Caco-2 (cell line): ENCODE measurements around the gene GNL3. TPM values are rescaled to one million over a fixed set of nuclear protein-coding genes. Genes with fewer than 3 reads are reported as not detected.

ENCODE experiments used
- BruUV-seq: library from RNA; stranded (reverse); fragments of 400-500 nt; replicated peaks from 2 replicates; lab custom pipeline; 2021; lab: Mats Ljungman, UMichigan
- CTCF ChIA-PET: fragments of 300-600 bp; sonication (Branson Sonifier 250); formaldehyde crosslinking; loops from one replicate; lab custom pipeline; 2022; ENCODE audit warnings: antibody characterized with exemption; lab: Charles Lee
- POLR2A ChIA-PET: fragments of 300-600 bp; sonication (Branson Sonifier 250); formaldehyde crosslinking; loops from one replicate; lab custom pipeline; 2022; ENCODE audit warnings: antibody characterized with exemption; lab: Charles Lee
- DNase-seq, 2 experiments: peaks; one replicate each; pipeline versions ENCODE4 v3.0.0 to v3.0.0-alpha.2; 2020 to 2022
- H3K27me3 ChIP-seq: replicated peaks from 2 replicates; pipeline ENCODE4 v1.6.0; 2011; ENCODE audit warnings: low read length; ENCODE audit not compliant: control insufficient read depth, insufficient read depth
- H3K36me3 ChIP-seq: 2 replicates; pipeline ENCODE4 v1.5.1; 2011; ENCODE audit warnings: low read length; ENCODE audit not compliant: control insufficient read depth, insufficient read depth
- H3K4me1 ChIP-seq: fragments of 250-450 bp; sonication (Bioruptor Pico); 2 replicates; pipeline ENCODE4 v1.5.1; 2020; ENCODE audit warnings: mild to moderate bottlenecking
- H3K4me3 ChIP-seq: 2 replicates; pipeline ENCODE4 v1.5.1; 2011; ENCODE audit warnings: low read depth, mild to moderate bottlenecking, control low read depth, low read length
- H3K9me3 ChIP-seq: fragments of 250-450 bp; sonication (Bioruptor Pico); 2 replicates; pipeline ENCODE4 v1.5.1; 2020; ENCODE audit warnings: mild to moderate bottlenecking, moderate library complexity
- H3K27ac Mint-ChIP-seq: one replicate; pipeline ENCODE4 v1.8.0; 2022; ENCODE audit warnings: mixed read lengths; ENCODE audit not compliant: unreplicated experiment
- H3K27me3 Mint-ChIP-seq: one replicate; pipeline ENCODE4 v1.8.0; 2022; ENCODE audit warnings: mixed read lengths; ENCODE audit not compliant: insufficient read depth, unreplicated experiment
- H3K36me3 Mint-ChIP-seq: one replicate; pipeline ENCODE4 v1.8.0; 2022; ENCODE audit warnings: mild to moderate bottlenecking, mixed read lengths; ENCODE audit not compliant: insufficient read depth, unreplicated experiment
- H3K4me1 Mint-ChIP-seq: one replicate; pipeline ENCODE4 v1.8.0; 2022; ENCODE audit warnings: low read depth, mixed read lengths; ENCODE audit not compliant: unreplicated experiment
- H3K4me3 Mint-ChIP-seq: one replicate; pipeline ENCODE4 v1.8.0; 2022; ENCODE audit warnings: mild to moderate bottlenecking, moderate library complexity, mixed read lengths; ENCODE audit not compliant: unreplicated experiment
- H3K9me3 Mint-ChIP-seq: one replicate; pipeline ENCODE4 v1.8.0; 2022; ENCODE audit warnings: mixed read lengths; ENCODE audit not compliant: unreplicated experiment
- CTCF ChIP-seq, 2 experiments: fragments of 200-600 bp in 1 of 2; IDR thresholded peaks; 1 replicate in 1 of 2; 2 replicates in 1 of 2; pipeline versions ENCODE4 v1.5.1 to v1.8.0; 2011 to 2022; ENCODE audit warnings: antibody characterized with exemption in 1 of 2, control low read depth in 1 of 2, inconsistent platforms in 1 of 2, low read depth in 1 of 2, low read length in 1 of 2, mild to moderate bottlenecking in 1 of 2, moderate library complexity in 1 of 2; ENCODE audit not compliant: insufficient read depth in 1 of 2, severe bottlenecking in 1 of 2, unreplicated experiment in 1 of 2
- intact Hi-C: fragments of 100-400 bp; cut with micrococcal nuclease; formaldehyde crosslinking; loops from one replicate; pipeline ENCODE4 v1.10.0; 2022; ENCODE audit not compliant: unreplicated experiment
- total RNA-seq: library from RNA; stranded (reverse); gene quantifications from 2 replicates; pipeline ENCODE4 v1.2.3, GENCODE V29; 2022

Gene GNL3
- total RNA-seq, 1 experiment from 2014 or later, result 125 TPM

GRCh38 chr3:52710512-52710911 is 24.7 kb downstream of the GNL3 start:
- intact Hi-C loops, result no loop called here
- Mint-ChIP-seq H3K27ac (no peak overlapping the region), H3K36me3 (peaks cover 19% of the 10 kb centered on the region), H3K4me3 (no peak overlapping the region), H3K9me3 (no peaks in the 10 kb centered on the region), H3K4me1 (no peaks in the 10 kb centered on the region), H3K27me3 (no peaks in the 10 kb centered on the region)
- Histone ChIP-seq H3K36me3 (no peaks in the 10 kb centered on the region), H3K9me3 (no peaks in the 10 kb centered on the region), H3K4me3 (no peak overlapping the region), H3K27me3 (no peaks in the 10 kb centered on the region), H3K4me1 (no peaks in the 10 kb centered on the region)
- no peak for TF ChIP-seq CTCF (IDR thresholded peaks at IDR 0.05; ENCODE audit: insufficient read depth in 1 of 2, low read depth in 1 of 2, low read length in 1 of 2, severe bottlenecking in 1 of 2, unreplicated experiment in 1 of 2)
- CTCF ChIA-PET, result no interaction called here
- POLR2A ChIA-PET, result no interaction called here
- no peak for DNase-seq
- BruUV-seq, result no TSS peak

- no peaks in the 10 kb centered on the region for H3K4me1 Mint-ChIP-seq
- no peak for TF ChIP-seq CTCF (IDR thresholded peaks at IDR 0.05; ENCODE audit: insufficient read depth in 1 of 2, low read depth in 1 of 2, low read length in 1 of 2, severe bottlenecking in 1 of 2, unreplicated experiment in 1 of 2)
- H3K4me3 Mint-ChIP-seq, result no peak overlapping the region
- BruUV-seq, result no TSS peak
- no peak overlapping the region for H3K27ac Mint-ChIP-seq
- ChIA-PET POLR2A (no interaction called here), CTCF (no interaction called here)
- H3K36me3 Mint-ChIP-seq, result peaks cover 24% of the 10 kb centered on the region
- no peaks in the 10 kb centered on the region for H3K9me3 Mint-ChIP-seq
- intact Hi-C loops, result no loop called here
- H3K27me3 Mint-ChIP-seq, result no peaks in the 10 kb centered on the region
- Histone ChIP-seq H3K36me3 (no peaks in the 10 kb centered on the region), H3K9me3 (no peaks in the 10 kb centered on the region), H3K4me1 (no peaks in the 10 kb centered on the region), H3K27me3 (no peaks in the 10 kb centered on the region), H3K4me3 (no peak overlapping the region)
- no peak for DNase-seq
Observed at GRCh38 chr3:52712291-52713212, 26.7 kb downstream of the GNL3 start.

GRCh38 chr3:52714335-52715302 is 28.8 kb downstream of the GNL3 start:
- H3K4me3 ChIP-seq, result no peak overlapping the region
- intact Hi-C loops, result no loop called here
- Mint-ChIP-seq H3K27ac (no peak overlapping the region), H3K27me3 (no peaks in the 10 kb centered on the region), H3K4me3 (no peak overlapping the region), H3K36me3 (peaks cover 22% of the 10 kb centered on the region), H3K4me1 (no peaks in the 10 kb centered on the region), H3K9me3 (peaks cover 4% of the 10 kb centered on the region)
- POLR2A ChIA-PET, result no interaction called here
- BruUV-seq, result no TSS peak
- no peak for DNase-seq
- H3K36me3 ChIP-seq, result no peaks in the 10 kb centered on the region; the same call in 1 of the 2 replicates
- no peaks in the 10 kb centered on the region for H3K9me3 ChIP-seq
- no peak for TF ChIP-seq CTCF (IDR thresholded peaks at IDR 0.05; ENCODE audit: insufficient read depth in 1 of 2, low read depth in 1 of 2, low read length in 1 of 2, severe bottlenecking in 1 of 2, unreplicated experiment in 1 of 2)
- CTCF ChIA-PET, result interaction anchor here (0.7 kb wide), 1 partner anchor 159 kb away, joined by 5 read pairs; no protein-coding TSS in a partner anchor
- H3K27me3 ChIP-seq, result no peaks in the 10 kb centered on the region
- H3K4me1 ChIP-seq, result no peaks in the 10 kb centered on the region
